WERI-Rb-1 (cell line): ENCODE data around the gene PLEKHG1.

Source experiments
- DNase-seq: peaks from one replicate; pipeline ENCODE4 v3.0.0-alpha.2; 2020
- H3K27ac ChIP-seq: fragments of 250-450 bp; sonication (Bioruptor Pico); 2 replicates; pipeline ENCODE4 v1.5.1; 2020; ENCODE audit warnings: mild to moderate bottlenecking, moderate library complexity
- H3K27me3 ChIP-seq: fragments of 250-450 bp; sonication (Bioruptor Pico); 2 replicates; pipeline ENCODE4 v1.5.1; 2021; ENCODE audit warnings: mild to moderate bottlenecking, low read depth, moderate library complexity; ENCODE audit not compliant: insufficient read depth, severe bottlenecking
- H3K36me3 ChIP-seq: fragments of 250-450 bp; sonication (Bioruptor Pico); 2 replicates; pipeline ENCODE4 v1.5.1; 2020; ENCODE audit warnings: mild to moderate bottlenecking, moderate library complexity
- H3K4me3 ChIP-seq: 2 replicates; pipeline ENCODE4 v1.5.1; 2011; ENCODE audit warnings: low read depth, mild to moderate bottlenecking, control low read depth, low read length
- H3K9me3 ChIP-seq: fragments of 250-450 bp; sonication (Bioruptor Pico); 2 replicates; pipeline ENCODE4 v1.5.1; 2021; ENCODE audit warnings: mild to moderate bottlenecking, moderate library complexity; ENCODE audit not compliant: severe bottlenecking
- CTCF ChIP-seq: IDR thresholded peaks from 2 replicates; pipeline ENCODE4 v1.5.1; 2011; ENCODE audit warnings: low read depth, mild to moderate bottlenecking, control low read depth, inconsistent platforms, low read length

The PLEKHG1 gene

GRCh38 chr6:150628908-150629307, 29.2 kb downstream of the PLEKHG1 start:
- H3K4me3 ChIP-seq: no peak overlapping the region
- H3K27me3 ChIP-seq: peaks cover 8% of the 10 kb centered on the region
- no peaks in the 10 kb centered on the region for H3K36me3 ChIP-seq
- no peak for TF ChIP-seq CTCF
- DNase-seq: no peak
- H3K27ac ChIP-seq: no peak overlapping the region
- no peaks in the 10 kb centered on the region for H3K9me3 ChIP-seq

GRCh38 chr6:150631283-150631983, 31.7 kb downstream of the PLEKHG1 start:
- no peak overlapping the region for H3K4me3 ChIP-seq
- no peaks in the 10 kb centered on the region for H3K9me3 ChIP-seq
- H3K27ac ChIP-seq: no peak overlapping the region
- H3K27me3 ChIP-seq: peaks cover 8% of the 10 kb centered on the region
- no peak for TF ChIP-seq CTCF
- no peaks in the 10 kb centered on the region for H3K36me3 ChIP-seq
- DNase-seq: no peak

- Histone ChIP-seq H3K4me3 (no peak overlapping the region), H3K9me3 (no peaks in the 10 kb centered on the region), H3K27ac (no peak overlapping the region), H3K36me3 (no peaks in the 10 kb centered on the region), H3K27me3 (peaks cover 8% of the 10 kb centered on the region)
- TF ChIP-seq CTCF: no peak
- DNase-seq: no peak
Measured at GRCh38 chr6:150631984-150632642, 32.4 kb downstream of the PLEKHG1 start.

DNA sequence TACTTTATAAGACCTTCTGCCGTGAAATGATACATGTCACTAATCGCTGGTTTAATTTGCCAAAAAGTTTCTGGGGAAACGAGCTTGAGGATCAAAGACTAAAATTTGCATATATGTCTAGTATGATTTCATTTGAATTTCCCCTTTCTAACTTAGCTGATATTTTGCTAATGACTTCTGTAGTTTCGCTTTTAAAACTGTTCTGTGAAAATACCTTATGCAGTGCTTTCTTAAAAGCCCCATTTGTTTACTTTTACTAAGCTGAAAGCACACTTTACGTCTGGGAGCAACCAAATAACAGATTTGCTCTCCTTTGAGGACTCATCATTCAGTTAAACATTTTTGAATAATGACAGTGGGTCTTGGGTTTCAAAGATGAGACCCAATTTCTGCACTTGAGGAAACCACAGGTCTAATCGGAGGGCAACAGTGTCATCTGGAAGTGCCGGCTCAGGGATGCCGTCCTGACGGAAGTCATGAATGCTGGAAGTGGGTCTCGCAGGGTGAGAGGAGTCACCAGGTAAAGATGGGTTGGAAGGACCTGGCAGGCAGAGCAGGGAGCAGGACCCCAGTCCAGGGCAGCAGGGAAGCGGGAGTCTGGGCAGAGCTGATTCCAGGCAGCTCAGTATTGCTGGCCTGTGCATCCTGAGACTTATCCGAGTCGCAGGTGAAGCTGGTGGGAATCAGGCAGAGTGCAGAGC, 33.2 kb downstream of the PLEKHG1 start:
- Histone ChIP-seq H3K36me3 (no peaks in the 10 kb centered on the region), H3K27ac (no peak overlapping the region), H3K9me3 (no peaks in the 10 kb centered on the region), H3K4me3 (no peak overlapping the region), H3K27me3 (peaks cover 8% of the 10 kb centered on the region)
- DNase-seq: no peak
- no peak for TF ChIP-seq CTCF

DNA sequence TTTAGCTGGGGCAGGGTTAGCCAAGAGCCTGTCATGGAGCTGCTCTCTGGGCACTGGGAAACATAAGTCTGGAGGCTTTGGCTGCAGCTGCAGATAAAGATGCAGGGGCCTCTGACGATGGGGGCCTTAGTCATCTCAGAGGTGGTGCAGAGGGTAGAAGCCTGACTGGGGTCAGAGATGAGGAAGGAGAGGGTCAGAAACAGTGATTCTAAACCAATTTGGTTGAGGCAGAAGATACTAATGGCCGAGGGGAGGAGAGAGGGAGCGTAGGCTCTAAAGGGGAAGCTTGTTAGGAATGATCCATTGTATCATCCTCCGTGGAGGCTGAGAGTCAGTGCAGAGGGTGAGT, 33.8 kb downstream of the PLEKHG1 start:
- no peaks in the 10 kb centered on the region for H3K36me3 ChIP-seq
- TF ChIP-seq CTCF: no peak
- H3K27me3 ChIP-seq: peaks cover 8% of the 10 kb centered on the region
- no peak for DNase-seq
- H3K27ac ChIP-seq: no peak overlapping the region
- H3K9me3 ChIP-seq: no peaks in the 10 kb centered on the region
- no peak overlapping the region for H3K4me3 ChIP-seq
